HG02642 (cell line): ENCODE measurements around the gene CHKA.

ENCODE experiments used
- ATAC-seq: cut with Tn5 transposase; IDR thresholded peaks from one replicate; pipeline ENCODE4 v1.9.1; 2021; ENCODE audit warnings: mild to moderate bottlenecking; ENCODE audit not compliant: unreplicated experiment, poor library complexity

The CHKA gene

DNA sequence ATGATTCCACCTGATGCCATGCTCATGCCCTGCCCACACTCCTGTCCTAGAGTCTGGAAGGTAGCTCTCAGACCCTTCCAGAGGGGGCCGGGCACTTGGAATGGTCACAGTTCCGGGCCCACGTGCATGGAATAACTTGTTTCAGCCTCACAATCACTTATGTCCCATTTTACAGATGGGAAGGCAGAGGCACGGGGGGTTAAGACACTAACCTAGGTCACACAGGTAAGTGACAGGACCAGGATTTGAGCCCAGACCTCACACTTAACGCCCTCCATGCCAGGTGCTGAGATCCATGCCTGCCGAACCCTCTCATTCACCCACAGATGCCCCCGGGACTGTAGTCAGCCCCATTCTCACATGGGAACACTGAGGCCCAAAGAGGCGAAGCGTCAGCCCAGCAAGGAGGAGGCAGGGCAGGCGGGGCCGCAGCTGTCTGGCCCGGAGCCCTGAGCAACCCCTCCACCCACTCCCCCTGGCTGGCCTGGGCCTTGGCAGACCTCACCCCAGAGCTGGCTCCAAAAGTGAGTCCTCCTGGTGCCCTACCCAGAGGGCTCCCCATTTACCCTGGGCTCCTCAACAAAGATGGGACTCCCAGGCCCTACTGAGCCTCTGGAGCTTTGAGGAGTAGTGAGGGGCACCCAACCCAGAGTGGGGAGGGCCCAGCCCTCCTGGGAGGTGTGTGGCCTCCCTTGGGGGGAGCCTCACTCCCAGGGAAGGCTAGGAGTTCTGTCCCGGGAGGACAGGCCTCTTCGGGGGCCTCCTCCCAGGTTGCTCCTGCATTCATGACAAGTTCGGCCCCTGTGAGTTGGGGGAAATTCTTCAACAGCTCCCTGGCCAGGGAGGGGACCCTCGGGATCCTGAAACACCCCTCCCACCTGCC is 113.4 kb downstream of the CHKA start:
- no peak for ATAC-seq

GRCh38 chr11:68006606-68007166 is 114.5 kb downstream of the CHKA start:
- ATAC-seq: no peak

DNA sequence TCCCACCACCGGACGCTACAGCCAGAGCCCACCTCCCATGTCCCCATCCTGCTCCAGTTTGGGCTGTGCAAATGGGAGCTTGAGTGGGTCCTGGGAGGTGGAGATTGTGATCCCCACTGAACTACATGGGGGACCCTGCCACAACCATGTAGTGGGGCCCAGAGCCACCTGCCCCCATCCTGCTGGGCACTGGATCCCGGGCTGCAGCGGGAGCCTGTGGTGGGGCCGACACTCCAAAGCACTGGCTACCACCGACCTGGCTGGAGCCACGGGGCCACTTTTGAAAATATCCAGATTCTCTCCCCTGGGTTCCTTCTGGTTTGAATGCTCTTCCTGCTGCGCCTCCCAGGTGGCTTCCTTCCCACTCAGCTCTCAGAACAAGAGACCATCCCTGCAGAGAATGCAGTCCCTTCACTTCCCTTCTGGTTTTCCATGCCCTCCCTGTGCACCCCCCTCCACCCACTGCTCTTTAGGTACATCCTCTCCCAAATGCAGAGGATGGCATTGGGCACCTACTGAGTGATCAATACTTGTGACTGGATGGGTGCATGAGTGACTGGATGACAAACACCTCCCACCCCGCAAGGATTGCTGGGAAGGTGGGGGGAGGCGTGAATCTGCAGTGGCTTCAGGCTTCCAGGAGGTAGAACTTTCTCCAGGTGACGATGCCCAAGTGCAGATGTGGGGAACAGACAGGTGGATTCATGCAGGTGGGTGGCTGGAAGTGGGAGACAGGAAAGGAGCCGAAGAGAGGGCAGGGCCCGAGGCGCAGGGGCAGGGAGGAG is 116.4 kb downstream of the CHKA start:
- ATAC-seq: no peak

DNA sequence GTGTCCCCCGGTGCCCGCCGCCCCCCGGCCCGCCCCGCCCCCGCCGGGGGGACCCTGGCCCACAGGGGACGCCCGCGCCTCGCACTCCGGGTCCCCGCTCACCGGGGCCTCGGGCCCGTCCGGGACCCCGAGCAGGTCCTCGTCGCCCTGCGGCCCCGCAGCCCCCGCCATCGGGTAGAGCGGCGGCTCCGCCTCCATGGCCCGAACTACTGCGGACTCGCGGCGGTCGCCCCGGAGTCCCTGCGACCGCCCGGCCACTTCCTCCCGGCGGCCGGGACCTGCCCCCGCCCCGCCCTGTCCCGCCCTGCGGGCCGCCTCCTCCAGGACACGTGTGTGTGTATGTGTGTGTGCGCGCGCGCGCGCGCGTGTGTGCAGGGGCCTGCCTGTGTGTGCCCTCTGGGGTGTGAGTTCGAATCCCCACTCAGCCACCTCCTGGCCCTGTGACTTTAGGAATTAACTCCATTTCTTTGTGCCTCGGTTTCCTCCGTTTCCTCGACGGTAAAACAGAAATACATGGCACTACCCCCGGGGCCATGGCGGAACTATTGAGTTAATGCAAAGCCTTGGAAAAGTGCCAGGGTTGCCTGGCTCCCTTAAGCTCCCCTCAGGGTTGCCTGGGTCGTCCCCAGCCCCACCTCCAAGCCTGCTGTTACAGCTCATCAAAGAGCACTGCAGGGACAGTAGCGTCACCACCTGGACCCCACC is 117.2 kb downstream of the CHKA start, which contains the start of gene UNC93B1:
Gene UNC93B1, minus strand, starts transcription at position 252 of the 705 bp plus-strand sequence. Its CDS starts 54 bp downstream, at position 198.
- ATAC-seq: peak; percentile 60

GRCh38 chr11:68002938-68003845 is 118.0 kb downstream of the CHKA start:
- ATAC-seq: peak; percentile 41
